GM19467 (cell line): ENCODE measurements around the gene LHX4.

ENCODE experiments used
- ATAC-seq: cut with Tn5 transposase; IDR thresholded peaks from one replicate; pipeline ENCODE4 v1.9.1; 2021; ENCODE audit warnings: mild to moderate bottlenecking, moderate library complexity; ENCODE audit not compliant: unreplicated experiment

The LHX4 gene

DNA sequence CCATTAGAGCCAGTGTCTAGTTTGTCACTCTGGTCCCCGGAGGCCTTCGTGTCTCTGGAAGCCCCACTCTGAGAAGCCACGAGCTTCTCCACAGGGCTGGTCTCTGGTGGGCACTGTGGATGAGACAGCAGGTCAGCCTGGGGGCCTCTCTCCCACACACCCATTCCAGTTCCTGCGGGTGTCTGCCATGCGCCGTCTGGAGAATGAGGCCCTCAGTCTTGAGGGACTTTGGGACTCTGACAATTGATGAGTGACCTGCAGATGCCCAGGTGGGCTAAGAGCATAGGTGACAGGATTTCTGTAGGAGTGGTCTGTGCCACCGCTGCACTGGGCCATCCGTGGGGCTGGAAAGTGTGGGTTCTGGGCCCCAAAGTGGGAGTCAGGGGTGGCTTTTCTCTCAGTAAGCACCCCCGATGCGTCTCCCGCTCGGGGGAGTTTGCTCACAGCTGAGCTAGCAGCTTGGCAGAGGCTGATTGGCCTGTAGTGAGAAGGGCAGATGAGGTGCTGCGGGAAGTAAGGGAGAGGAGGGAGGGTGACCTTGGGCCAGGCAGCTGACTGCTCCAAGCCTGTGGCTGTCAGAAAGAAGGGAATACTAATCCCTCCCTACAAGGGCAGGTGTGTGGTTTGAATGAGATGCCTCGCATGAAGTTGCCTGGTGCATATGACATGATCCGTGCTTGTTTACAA is 26.4 kb downstream of the LHX4 start:
- ATAC-seq: no peak

DNA sequence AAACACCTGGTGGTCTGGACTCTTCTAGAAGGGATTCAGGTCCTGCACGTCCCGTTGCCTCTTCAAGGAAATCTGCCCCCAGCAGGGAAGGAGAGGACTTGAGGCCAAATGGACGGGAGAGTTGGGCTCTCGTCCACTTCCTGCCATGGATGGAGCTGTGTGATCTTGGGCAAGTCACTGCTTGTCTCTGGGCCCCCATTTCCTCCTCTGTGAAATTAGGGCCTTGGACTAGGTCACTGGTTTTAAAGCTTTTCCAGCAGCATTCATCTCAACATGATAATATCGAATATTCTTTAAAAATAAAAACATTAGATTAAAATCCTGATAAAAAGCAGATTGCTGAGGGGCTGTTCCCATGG is 26.9 kb downstream of the LHX4 start:
- no peak for ATAC-seq

DNA sequence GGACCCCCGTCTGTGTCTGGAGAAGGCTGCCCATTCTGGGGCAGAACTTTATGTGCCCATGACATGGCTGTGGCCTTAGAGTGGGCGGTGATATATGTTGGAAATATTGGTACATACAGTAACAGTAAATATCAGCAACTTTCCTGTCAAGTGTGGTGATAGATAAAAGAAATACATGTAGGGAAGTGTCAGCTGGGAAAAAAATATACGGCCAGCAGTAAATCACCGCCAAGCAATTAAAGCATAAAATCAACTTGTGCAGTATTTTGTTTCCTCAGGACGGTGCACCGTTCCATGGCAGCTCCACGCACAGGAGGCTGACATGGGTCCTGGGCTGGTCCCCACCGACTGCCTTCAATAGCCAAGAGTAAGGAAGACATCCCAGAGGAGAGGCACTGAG is 27.4 kb downstream of the LHX4 start:
- no peak for ATAC-seq

DNA sequence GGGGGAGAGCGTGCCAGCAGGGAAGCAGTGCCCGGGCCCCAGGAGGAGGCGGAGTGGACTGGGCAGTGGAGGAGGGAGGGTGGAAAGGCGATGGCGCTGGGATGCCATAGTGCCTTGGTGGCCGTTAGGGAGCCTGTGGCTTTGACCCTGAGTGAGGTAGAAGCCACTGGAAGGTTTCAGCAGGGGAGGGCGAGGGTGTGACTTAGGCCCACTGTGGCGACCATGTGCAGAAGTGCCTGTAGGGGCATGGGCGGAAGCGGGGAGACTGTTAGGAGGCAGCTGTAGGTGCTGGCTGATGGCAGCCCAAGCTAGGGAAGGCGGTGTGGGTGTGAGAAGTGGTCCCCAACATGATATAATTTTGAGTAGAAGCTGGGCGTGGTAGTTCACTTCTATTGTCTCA is 28.2 kb downstream of the LHX4 start:
- no peak for ATAC-seq

DNA sequence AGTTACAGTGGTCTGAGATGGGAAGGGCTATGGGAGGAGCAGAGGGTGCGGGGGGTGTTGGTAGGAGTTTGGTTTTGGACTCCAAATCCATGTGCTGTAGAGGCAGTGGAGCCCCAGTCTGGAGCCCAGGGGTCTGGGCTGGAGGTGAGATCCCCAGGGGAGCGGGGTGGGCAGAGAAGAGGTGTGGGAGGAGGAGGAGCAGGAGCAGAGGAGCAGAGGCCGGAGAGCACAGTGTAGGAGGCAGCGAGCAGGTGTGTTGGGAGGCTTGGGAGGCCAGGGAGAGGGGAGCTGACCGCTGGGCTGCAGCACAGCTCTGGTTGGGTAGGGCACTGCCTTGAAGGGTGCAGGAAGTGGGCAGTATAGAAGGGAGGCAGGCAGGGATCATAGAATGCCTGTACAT is 28.9 kb downstream of the LHX4 start:
- no peak for ATAC-seq

DNA sequence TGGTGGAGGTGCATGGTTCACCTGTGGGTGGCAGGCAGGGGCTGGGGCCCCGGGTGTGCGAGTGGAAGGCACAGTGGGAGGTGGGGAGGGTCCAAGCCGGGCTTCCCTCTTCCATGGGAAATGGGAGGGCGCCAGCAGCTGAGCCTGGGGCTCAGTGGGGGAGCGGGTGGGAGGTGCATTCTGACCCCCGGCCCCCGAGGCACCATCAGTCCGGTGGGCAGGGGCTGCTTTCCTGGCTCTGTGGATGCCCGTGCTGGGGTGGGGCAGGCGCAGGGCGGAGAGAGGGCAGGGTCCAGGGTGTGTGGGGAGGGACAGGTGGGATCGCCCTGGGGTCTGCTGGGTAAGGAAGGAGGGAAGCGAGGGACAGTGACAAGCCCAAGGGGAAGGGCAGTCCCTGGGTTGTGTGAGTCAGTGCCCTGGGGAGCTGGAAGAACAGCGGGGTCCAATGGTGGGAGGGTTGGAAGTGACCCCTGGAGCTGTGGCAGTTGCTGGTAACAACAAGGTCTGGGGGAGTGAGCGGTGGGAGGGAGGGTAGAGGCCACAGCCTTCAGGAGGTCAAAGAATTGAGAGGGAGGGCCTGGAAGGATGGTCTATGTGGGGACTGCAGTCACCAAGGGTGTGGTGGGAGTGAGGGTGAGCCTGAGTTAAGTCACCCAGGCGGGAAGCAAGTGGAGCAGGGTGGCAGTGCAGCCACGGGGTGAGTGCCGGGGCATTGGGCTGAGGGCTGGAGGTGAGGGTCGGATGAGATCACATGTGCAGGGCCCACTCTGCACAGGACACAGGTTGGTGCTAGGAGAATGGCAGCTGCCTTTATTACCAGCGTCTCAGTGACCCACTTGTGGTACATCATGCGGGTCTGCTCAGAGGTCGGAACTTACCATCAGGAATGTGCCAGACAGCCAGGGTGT is 29.6 kb downstream of the LHX4 start:
- ATAC-seq: no peak

DNA sequence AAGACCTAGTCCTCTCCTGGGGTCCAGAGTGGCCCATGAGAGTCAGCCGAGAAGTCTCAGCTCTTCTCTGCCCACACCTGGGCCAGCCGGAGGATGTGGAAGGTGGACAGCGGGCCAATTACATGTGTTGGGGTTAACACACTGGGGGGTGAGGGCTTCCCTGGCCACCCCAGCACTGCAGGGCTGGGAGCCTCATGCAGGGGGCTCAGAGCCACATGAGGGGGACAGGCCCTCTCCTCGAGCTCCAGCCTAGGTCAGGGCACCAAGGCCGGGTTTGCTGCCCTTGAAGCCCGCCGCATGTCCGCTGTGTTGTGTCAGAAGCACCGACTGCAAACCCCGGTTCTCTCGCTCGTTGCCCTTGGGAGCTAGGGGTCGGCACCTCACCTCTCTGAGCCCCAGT is 30.5 kb downstream of the LHX4 start:
- no peak for ATAC-seq

DNA sequence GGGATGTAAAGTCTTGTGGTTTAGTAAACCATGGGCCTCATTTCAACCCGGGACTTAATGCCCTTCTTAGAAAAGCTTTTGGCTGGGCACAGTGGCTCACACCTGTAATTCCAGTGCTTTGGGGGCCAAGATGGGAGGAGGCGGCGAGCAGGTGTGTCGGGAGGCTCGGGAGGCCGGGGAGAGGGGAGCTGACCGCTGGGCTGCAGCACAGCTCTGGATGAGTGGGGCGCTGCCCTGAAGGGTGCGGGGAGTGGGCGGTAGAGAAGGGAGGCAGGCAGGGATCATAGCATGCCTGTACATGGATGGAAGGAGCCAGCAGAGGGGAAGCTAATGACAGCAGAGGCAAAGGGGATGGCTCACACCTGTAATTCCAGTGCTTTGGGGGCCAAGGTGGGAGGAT is 31.0 kb downstream of the LHX4 start:
- no peak for ATAC-seq

DNA sequence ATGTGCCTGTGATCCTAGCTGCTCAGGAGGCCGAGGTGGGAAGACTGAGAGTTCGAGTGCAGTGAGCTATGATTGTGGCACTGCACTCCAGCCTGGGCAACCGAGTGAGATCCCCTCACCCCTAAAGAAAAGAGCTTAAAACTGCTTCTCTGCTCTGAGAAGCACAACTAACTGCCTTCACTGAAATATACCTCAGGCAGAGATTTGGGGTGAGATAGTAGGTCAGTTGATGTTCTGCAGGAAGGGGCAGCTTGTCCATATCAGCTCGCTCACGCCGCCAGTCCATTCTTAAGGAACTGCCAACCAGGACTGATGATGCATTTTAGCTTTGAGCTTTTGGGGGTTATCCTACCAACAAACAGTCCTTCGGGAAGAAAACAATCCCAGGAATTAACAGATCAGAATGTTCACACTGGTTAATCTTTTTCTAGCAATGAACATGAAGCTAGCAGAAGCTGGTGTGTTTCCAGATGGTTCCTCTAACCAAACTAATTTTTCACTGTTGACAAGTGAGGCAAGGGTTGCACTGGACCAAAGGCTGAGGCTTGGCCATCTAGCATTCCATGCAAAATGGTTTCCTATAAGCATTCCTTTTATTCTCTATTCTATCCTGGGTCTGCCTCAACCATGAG is 31.6 kb downstream of the LHX4 start:
- no peak for ATAC-seq

DNA sequence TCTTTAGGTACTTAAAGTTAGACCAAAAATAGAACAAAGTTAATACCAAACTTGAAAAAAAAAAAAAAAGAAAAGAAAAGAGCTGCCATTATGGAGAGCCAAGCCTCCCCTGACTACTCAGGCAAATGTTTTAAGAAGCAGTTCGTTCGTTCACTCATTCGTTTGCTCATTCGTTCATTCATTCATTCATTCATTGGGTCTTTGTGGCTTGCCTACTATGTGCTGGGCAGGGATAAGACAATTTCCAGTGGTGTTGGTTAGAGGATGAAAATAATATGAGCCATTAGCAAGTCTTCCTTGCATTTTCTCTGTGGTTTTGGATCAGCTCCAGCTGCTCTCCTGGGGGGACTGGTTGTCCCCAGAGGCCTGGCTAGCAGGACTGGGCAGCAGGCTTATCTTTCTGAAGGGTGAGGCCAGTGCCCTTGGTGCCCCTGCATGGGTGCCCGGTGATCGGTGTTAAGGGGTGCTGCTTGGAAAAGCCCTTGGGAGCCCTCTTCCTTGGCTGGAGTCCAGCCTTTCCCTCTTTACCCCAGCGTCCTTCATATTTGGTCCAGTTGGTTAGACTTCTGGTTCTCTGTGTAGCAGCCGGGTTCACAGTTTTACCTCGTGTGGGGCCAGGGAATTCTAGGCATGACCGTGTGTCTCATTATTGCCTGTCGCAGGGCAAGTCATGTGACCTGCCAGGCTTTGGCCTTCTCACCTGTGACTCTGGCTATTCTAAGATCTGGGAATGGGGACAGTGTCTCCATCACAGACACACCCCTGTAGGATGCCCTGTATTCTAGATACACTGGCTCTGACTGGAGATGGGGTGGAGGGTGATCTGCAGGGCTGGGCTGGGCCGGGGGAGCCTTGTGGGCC is 32.8 kb downstream of the LHX4 start:
- ATAC-seq: no peak

DNA sequence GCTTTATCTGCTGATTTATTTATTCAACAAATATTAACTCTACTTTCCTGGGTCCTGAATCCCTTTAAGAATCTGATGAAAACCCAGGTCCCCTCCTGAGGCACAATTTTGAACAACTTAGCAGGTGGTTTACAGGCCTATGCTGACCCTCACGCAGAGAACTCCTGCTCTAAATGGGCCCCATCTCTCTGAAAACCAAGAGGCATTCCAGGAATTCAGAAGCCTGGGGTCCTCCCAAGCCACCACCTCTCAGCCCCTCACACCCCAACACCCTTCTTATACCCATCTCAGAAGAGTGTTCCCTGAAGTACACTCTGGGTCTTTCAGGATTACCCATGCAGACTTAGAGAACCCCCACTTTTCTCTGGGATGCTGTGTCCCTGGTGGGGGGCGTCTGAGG is 34.5 kb downstream of the LHX4 start:
- no peak for ATAC-seq

DNA sequence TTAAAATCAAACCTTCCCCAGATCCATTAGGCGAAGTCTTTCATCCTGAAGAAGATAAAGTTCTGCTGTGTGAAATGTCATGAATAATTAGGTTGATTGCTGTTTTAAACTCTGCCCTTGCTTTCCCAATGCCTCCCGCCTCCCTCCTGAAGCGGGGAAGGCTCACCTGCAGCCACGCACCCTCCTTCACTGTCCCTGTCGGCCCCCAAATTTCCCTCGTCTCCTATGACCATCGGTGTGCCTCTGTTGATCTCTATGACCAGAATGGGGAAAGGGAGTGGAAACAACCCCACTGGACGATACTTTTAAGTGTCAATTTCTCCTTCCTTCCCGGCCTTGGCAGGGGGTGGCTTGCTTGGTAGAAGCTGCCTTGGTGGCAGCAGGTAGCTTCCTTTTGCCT is 35.1 kb downstream of the LHX4 start:
- no peak for ATAC-seq

DNA sequence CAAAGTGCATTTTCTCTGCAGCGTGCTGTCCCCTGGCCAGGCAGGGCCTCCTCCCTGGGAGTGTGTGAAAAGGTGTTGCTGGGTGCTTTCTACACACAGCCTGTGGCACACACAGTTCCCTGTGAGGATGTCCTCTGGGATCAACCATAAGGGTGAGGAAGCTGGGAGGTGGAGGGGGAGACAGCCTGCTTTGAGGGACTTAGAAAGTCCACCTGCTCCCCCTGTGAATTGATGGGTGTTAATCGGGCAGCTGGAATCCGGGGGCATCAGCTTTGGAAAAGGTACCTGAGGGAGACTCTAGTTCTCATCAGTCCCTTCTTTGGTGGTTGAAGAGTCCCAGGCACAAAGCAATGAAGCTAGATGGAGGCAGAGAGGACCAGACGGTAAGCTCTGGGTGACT is 35.8 kb downstream of the LHX4 start:
- ATAC-seq: no peak

DNA sequence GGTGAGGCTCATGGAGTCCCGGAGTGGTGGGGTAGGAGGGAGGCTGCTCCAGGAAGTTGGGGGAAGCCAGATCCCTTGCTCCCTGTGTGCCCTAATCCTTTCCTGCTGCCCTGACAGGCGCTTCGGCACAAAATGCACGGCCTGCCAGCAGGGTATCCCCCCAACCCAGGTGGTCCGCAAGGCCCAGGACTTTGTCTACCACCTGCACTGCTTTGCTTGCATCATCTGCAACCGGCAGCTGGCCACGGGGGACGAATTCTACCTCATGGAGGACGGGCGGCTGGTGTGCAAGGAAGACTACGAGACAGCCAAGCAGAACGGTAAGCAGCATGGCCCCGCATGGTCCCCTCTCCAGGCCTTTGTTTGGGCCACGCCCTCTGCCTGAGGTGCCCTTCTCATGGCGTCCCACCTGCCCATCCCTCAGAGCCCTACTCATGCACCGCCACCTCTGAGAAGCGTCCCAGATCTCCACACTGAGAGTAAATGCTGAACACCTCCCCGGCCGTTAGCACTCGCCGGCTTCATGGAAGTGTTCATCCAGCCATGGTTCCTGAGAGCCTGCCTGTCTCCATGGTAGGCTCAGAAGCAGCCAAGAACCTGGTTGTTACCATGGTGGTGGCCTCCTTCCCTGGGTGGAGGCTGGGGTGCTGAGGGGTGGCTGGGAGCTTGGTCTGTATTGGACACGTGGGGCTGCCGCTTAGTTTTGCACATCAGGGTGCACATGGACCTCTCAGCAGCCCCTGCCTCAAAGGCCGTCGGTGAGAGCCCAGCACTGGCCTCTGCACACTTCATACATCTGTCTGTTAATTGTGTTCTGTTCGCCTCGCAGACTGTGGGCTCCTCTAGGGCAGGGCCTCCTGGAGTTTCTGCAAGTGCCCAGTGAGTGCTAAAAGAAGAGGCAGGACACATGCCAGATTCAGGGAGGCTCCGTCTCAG is 36.5 kb downstream of the LHX4 start:
- no peak for ATAC-seq

DNA sequence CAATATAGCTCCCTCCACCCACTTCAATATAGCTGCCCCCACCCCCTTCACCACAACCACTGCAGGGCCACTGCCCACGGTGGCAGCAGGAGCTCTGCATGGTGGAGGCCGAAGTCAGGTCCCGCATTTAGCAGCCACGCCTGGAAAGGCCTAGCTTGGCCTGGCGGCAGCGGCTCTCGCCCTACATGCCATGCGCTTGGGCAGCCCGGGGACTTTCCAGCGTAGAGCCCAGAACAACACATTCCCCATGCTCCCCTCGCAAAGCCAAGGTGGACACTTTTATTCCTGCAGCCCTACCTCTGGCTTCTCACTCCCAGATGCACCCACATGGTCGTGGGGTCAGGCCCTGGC is 37.1 kb downstream of the LHX4 start:
- ATAC-seq: no peak

DNA sequence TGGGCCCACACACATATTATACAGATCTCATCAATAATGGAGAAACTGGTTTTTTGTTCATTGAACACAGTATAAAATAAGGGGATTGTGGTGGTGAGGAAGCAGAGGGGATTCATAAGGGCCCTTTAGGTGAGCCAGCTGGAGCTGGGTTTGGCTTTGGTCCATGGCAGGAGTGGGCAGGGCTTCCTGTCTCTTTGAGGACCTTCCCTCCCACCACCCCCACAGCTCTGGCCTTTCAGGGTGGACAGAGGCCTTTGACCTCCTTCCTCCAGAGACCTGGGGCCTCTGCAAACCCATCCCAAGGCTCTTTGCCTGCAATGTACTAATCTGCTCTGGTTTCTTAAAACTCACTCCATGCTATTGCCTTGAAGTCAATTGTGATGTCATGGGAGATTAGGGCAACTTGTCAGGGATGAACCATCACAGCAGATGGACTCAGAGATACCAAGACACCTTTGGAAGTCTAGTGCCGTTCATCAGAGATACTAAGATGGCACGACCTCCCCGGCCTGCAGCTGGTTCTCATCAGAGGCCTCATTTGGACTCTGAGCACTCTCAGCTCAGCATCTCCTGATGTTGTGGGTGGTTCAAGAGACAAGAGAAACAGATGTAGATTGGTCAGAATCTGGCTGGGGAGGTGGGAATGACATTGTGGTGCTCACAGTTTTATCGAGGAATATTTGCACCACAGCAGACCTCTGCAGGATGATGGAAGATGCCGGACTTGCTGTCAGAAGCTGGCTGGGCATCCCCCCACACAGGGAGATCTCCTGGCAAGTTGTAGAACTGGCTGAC is 37.9 kb downstream of the LHX4 start:
- no peak for ATAC-seq

DNA sequence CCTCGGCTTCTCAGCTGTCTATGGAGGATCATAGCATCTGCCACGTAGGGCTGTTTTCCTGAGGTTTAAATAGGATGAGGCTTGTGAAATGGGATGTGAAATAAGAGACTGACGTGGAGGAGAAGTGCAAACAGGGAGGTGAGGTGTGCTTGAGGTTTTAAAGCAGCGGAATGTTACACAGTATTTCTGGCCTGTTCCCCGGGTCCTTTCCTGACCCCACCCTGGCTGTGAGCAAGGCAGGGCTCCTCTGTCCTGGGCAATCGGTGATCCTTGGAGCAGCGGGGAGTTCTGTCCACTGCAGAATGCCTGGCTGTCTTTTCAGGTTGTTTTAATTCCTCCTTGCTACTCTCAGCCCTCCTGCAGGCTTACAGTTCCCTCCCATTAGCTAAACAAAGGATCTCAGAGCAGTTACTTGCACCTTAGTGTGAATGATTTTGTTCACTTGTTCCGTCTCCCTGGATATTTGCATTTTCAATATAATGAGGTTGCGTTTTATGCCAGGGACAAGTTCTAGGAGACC is 38.6 kb downstream of the LHX4 start:
- no peak for ATAC-seq

DNA sequence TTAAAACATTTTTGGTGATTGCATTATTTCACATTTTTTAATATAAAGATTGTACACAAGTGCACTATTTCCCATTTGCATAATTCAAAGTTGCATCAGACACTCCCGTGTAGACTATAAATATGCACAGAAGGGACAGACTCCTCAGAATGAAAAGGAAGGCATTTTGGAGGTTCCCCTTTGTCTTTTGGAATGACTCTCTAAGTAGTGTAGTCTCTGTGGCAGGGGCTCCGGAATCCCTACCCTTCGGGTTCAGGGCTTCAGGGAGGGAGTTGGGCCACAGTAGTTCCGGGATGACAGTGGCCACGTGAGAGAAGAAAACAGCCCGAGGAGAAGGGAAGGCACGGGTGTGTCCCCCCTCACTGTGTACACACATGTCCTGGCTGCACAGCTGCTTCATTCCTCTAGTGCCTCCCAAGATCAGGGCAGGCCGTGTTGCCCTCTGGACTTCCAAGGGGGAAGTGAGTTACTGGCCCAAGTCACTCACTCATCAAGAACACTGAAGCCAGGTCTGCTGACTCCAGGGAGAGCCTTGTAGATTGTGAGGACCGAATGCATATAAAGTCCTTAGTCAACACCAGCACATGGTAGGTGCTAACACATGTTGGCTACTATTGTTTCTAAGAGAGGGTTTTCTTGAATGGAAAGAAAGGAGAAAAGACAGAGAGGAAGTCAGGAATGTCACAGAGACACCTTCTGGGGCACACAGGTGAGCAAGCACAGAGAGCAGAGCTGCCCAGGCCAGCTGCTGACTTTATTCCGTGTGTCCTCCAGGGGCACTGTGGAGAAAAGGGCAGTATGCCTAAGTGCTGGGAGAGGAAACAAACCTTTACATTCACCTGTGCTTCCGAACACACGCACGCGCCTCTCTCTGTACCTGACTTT is 39.8 kb downstream of the LHX4 start:
- ATAC-seq: no peak
